Breast epithelium (tissue), 4 donors: ENCODE measurements around the gene MTMR6. TPM values are rescaled to one million over a fixed set of nuclear protein-coding genes. Genes with fewer than 3 reads are reported as not detected.

Experiments
- DNase-seq, 2 donors: peaks; one replicate each; pipeline ENCODE4 v3.0.0-alpha.2; 2019; ENCODE audit warnings: low spot score in 2 of 2
- H3K27ac ChIP-seq, 2 donors: fragments of 200-600 bp; sonication (generic) in 1 of 2; one replicate each; pipeline ENCODE4 v1.5.1; 2016 to 2019; ENCODE audit warnings: mild to moderate bottlenecking in 1 of 2
- H3K27me3 ChIP-seq, 2 donors: fragments of 200-600 bp; sonication (generic) in 1 of 2; one replicate each; pipeline versions ENCODE4 v1.5.1 to v1.6.0; 2017 to 2019; ENCODE audit warnings: control low read depth in 1 of 2, mild to moderate bottlenecking in 1 of 2
- H3K36me3 ChIP-seq: fragments of 200-600 bp; one replicate; pipeline ENCODE4 v1.5.1; 2019
- H3K4me1 ChIP-seq, 2 donors: fragments of 200-600 bp; sonication (generic); one replicate each; pipeline ENCODE4 v1.5.1; 2016 to 2019; ENCODE audit warnings: control low read depth in 1 of 2
- H3K4me3 ChIP-seq, 3 donors: fragments of 200-600 bp; sonication (generic); 1 replicate in 2 of 3; 2 replicates in 1 of 3; pipeline ENCODE4 v1.5.1; 2016 to 2019; ENCODE audit warnings: mild to moderate bottlenecking in 3 of 3, moderate library complexity in 2 of 3
- H3K9me3 ChIP-seq, 2 donors: fragments of 200-600 bp; sonication (generic) in 1 of 2; one replicate each; pipeline ENCODE4 v1.5.1; 2016 to 2019; ENCODE audit warnings: control low read depth in 1 of 2
- POLR2A ChIP-seq: fragments of 450-650 bp; IDR thresholded peaks from one replicate; pipeline ENCODE4 v1.6.1; 2016; ENCODE audit warnings: antibody characterized with exemption, mild to moderate bottlenecking, moderate library complexity
- POLR2AphosphoS5 ChIP-seq, 3 donors: sonication (generic); formaldehyde crosslinking; IDR thresholded peaks; one replicate each; pipeline ENCODE4 v1.6.1; 2017; ENCODE audit warnings: antibody characterized with exemption in 3 of 3
- intact Hi-C: fragments of 100-400 bp; cut with DNase I; formaldehyde crosslinking; loops from one replicate; pipeline ENCODE4 v1.15.1; 2023; ENCODE audit warnings: low total_unique reads
- total RNA-seq, 3 donors: library from RNA; depleted of rRNA; stranded (reverse); fragments of >200 nt; gene quantifications; one replicate each; pipeline ENCODE4 v1.1.0, GENCODE V29; 2016
- TF ChIP-seq, protein P1 (sequence below), 3 donors: fragments of 450-650 bp; IDR thresholded peaks; one replicate each; pipeline ENCODE4 v1.5.1; 2016 to 2017; ENCODE audit warnings: antibody characterized with exemption in 3 of 3, mild to moderate bottlenecking in 3 of 3, moderate library complexity in 3 of 3

The MTMR6 gene
- total RNA-seq, 3 donors from 2014 or later: 17.4 to 26.1 (median 20.6) TPM

DNA sequence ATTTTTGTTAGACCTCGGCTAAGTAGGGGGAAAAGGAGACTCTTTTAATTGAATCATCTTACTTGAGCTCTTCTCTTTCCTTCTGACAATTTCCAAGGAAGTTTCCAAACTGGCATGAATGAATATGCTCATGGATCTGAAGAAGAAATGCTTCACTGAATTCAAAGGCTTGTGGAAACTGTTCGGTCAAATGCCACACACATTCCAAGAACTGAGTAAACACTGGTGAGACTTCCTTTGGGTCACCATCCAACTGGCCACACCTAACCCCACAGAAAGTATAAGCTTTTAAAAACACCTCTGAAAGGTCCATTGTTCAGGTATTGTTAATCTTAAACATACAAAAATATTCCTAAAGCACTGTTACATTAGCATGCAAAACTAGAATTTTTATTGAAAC, 33.6 kb downstream of the MTMR6 start:
- intact Hi-C loops: loop anchor here (10.0 kb wide), 1 partner anchor 1339 kb away; no protein-coding TSS in a partner anchor
- H3K36me3 ChIP-seq: no peaks in the 10 kb centered on the region
- no peak overlapping the region for H3K27ac ChIP-seq
- H3K27me3 ChIP-seq: no peaks in the 10 kb centered on the region
- TF ChIP-seq POLR2AphosphoS5 (IDR thresholded peaks at IDR 0.05) (no peak), POLR2A (no peak)
- TF ChIP-seq, protein P1, sequence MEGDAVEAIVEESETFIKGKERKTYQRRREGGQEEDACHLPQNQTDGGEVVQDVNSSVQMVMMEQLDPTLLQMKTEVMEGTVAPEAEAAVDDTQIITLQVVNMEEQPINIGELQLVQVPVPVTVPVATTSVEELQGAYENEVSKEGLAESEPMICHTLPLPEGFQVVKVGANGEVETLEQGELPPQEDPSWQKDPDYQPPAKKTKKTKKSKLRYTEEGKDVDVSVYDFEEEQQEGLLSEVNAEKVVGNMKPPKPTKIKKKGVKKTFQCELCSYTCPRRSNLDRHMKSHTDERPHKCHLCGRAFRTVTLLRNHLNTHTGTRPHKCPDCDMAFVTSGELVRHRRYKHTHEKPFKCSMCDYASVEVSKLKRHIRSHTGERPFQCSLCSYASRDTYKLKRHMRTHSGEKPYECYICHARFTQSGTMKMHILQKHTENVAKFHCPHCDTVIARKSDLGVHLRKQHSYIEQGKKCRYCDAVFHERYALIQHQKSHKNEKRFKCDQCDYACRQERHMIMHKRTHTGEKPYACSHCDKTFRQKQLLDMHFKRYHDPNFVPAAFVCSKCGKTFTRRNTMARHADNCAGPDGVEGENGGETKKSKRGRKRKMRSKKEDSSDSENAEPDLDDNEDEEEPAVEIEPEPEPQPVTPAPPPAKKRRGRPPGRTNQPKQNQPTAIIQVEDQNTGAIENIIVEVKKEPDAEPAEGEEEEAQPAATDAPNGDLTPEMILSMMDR (IDR thresholded peaks at IDR 0.05): no peak
- no peaks in the 10 kb centered on the region for H3K4me1 ChIP-seq
- no peak overlapping the region for H3K4me3 ChIP-seq
- H3K9me3 ChIP-seq: no peaks in the 10 kb centered on the region
- no peak for DNase-seq

DNA sequence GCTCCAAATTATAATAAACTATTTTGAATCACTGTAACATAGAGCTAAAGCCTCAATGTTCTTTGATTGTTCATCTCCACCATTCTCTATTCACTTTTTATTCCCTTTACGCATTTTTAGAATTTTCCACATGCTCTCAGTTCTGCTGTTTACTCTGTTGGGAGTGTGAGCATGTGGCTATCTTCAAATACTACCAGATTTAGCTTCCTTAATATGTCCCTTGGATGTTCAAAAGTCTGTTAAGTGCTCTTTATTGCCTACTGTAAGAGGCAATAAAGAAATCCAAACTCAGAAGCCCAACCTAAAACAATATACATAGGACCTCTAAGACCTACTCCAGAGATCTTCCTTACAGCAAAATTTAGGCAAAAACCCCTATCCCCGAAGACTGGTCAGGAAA, 34.5 kb downstream of the MTMR6 start:
- H3K9me3 ChIP-seq: no peaks in the 10 kb centered on the region
- no peaks in the 10 kb centered on the region for H3K4me1 ChIP-seq
- no peak for TF ChIP-seq POLR2A
- TF ChIP-seq, protein P1 (IDR thresholded peaks at IDR 0.05): no peak
- TF ChIP-seq POLR2AphosphoS5 (IDR thresholded peaks at IDR 0.05): no peak
- no peaks in the 10 kb centered on the region for H3K36me3 ChIP-seq
- H3K4me3 ChIP-seq: no peak overlapping the region
- H3K27ac ChIP-seq: no peak overlapping the region
- intact Hi-C loops: loop anchor here (10.0 kb wide), 1 partner anchor 1338 kb away; no protein-coding TSS in a partner anchor
- DNase-seq: no peak
- no peaks in the 10 kb centered on the region for H3K27me3 ChIP-seq

DNA sequence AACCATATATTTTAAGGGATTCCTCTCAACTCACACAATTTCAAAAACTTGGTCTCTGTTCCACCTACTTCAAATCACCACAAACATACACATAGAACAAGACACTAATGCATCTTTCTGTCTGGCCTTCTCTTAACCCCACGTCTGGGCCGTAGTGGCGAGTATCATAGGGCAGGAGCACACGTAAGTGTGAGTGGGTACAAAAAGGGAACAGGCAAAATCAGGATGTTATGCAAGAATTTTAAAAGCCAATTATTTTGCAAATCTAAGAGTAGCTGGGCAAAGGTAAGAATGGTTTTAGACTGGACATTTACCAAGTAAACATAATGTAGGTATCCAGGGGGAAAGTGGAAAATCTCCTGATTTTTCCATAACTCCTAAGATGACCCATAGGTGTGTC, 35.1 kb downstream of the MTMR6 start:
- intact Hi-C loops: loop anchor here (10.0 kb wide), 1 partner anchor 1337 kb away; no protein-coding TSS in a partner anchor
- H3K4me1 ChIP-seq: no peaks in the 10 kb centered on the region
- no peaks in the 10 kb centered on the region for H3K27me3 ChIP-seq
- no peak overlapping the region for H3K4me3 ChIP-seq
- TF ChIP-seq POLR2A (no peak), POLR2AphosphoS5 (IDR thresholded peaks at IDR 0.05) (no peak)
- TF ChIP-seq, protein P1 (IDR thresholded peaks at IDR 0.05): no peak
- no peaks in the 10 kb centered on the region for H3K36me3 ChIP-seq
- no peak overlapping the region for H3K27ac ChIP-seq
- H3K9me3 ChIP-seq: no peaks in the 10 kb centered on the region
- DNase-seq: no peak

DNA sequence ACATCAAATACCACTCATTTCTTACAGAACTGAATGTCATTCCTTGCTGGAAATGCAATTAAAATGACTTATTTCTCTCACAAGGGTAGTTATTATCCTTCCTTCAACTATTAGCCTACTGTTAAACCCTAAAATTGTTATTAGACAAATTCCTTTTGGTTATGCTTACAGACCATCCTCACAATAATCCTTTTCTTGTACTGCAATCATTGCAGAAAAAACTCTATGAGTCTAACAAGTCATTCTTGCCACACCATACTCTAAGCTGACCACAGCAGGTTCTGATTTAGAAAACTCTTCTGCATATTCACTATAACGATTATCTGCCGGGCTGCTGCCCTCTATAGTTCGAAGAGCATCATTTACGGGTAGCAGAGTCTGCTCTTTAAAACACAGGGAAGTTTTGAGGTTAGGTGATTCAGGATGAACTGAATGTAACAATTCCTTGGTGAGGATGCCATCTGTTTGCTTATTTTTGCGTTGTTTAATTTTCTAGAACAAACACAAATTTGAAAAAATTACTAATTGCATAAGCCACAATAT, 38.2 kb downstream of the MTMR6 start:
- Histone ChIP-seq H3K4me1 (no peaks in the 10 kb centered on the region), H3K4me3 (no peak overlapping the region), H3K27ac (no peak overlapping the region), H3K27me3 (no peaks in the 10 kb centered on the region), H3K9me3 (no peaks in the 10 kb centered on the region), H3K36me3 (no peaks in the 10 kb centered on the region)
- TF ChIP-seq, protein P1 (IDR thresholded peaks at IDR 0.05): peak in 1 of 3 donors; percentile 16
- no peak for TF ChIP-seq POLR2AphosphoS5 (IDR thresholded peaks at IDR 0.05)
- intact Hi-C loops: loop anchor here (10.0 kb wide), 1 partner anchor 684 kb away; no protein-coding TSS in a partner anchor
- no peak for DNase-seq

DNA sequence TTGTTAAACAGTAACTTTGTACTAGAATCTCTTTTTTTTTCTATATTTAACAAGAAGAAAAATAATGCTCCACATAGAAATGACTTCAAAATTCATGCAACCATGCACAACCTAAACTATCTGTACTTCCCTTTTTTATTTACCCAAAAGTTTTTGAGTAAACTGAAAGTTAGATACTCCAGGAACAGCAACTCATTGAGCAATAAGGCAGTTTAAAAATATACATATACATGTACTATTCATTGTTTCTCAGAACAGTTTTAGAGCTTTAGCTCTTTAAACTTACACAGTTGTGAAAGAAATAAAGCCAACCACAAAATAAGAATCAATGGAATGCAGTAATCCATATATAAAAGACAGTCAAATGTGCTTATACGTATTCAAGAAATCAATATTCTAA, 39.2 kb downstream of the MTMR6 start:
- Histone ChIP-seq H3K36me3 (no peaks in the 10 kb centered on the region), H3K4me1 (no peaks in the 10 kb centered on the region), H3K27ac (no peak overlapping the region), H3K9me3 (no peaks in the 10 kb centered on the region), H3K4me3 (no peak overlapping the region), H3K27me3 (no peaks in the 10 kb centered on the region)
- no peak for DNase-seq
- TF ChIP-seq, protein P1 (IDR thresholded peaks at IDR 0.05): no peak
- TF ChIP-seq POLR2A: no peak
- no peak for TF ChIP-seq POLR2AphosphoS5 (IDR thresholded peaks at IDR 0.05)
- intact Hi-C loops: loop anchor here (10.0 kb wide), 1 partner anchor 683 kb away; no protein-coding TSS in a partner anchor
